Smooth muscle cell (in vitro differentiated cells): ENCODE measurements around the gene OR56A4. TPM values are rescaled to one million over a fixed set of nuclear protein-coding genes. Genes with fewer than 3 reads are reported as not detected.

Experiments
- DNase-seq: peaks from one replicate; lab custom pipeline; 2025; ENCODE audit not compliant: unreplicated experiment; lab: John Stamatoyannopoulos, UW
- H2AFZ ChIP-seq: fragments of 200-600 bp; sonication (generic); 2 replicates; pipeline ENCODE4 v1.6.0; 2016; ENCODE audit warnings: antibody characterized with exemption, low read depth, mild to moderate bottlenecking
- H3F3A ChIP-seq: fragments of 200-600 bp; sonication (generic); 2 replicates; pipeline ENCODE4 v1.6.0; 2017; ENCODE audit warnings: antibody characterized with exemption, low read depth
- H3K27ac ChIP-seq: fragments of 200-600 bp; sonication (generic); 2 replicates; pipeline ENCODE4 v1.5.1; 2016; ENCODE audit warnings: low read depth, mild to moderate bottlenecking
- H3K27me3 ChIP-seq: fragments of 200-600 bp; sonication (generic); 2 replicates; pipeline ENCODE4 v1.6.1; 2016; ENCODE audit warnings: low read depth, mild to moderate bottlenecking
- H3K36me3 ChIP-seq: fragments of 200-600 bp; sonication (generic); 2 replicates; pipeline ENCODE4 v1.5.1; 2016; ENCODE audit warnings: low read depth
- H3K4me1 ChIP-seq: fragments of 200-600 bp; sonication (generic); 2 replicates; pipeline ENCODE4 v1.5.1; 2016; ENCODE audit warnings: low read depth
- H3K4me2 ChIP-seq: fragments of 200-600 bp; sonication (generic); 2 replicates; pipeline ENCODE4 v1.6.0; 2016; ENCODE audit warnings: mild to moderate bottlenecking
- H3K4me3 ChIP-seq: fragments of 200-600 bp; sonication (generic); 2 replicates; pipeline ENCODE4 v1.5.1; 2016; ENCODE audit warnings: mild to moderate bottlenecking
- H3K79me2 ChIP-seq: fragments of 200-600 bp; sonication (generic); 2 replicates; pipeline ENCODE4 v1.6.0; 2016; ENCODE audit warnings: low read depth, mild to moderate bottlenecking
- H3K9ac ChIP-seq: fragments of 200-600 bp; sonication (generic); 2 replicates; pipeline ENCODE4 v1.6.0; 2016; ENCODE audit warnings: low read depth
- H3K9me3 ChIP-seq: fragments of 200-600 bp; sonication (generic); replicated peaks from 2 replicates; pipeline ENCODE4 v1.5.1; 2016; ENCODE audit warnings: low read depth
- H4K20me1 ChIP-seq: fragments of 200-600 bp; sonication (generic); 2 replicates; pipeline ENCODE4 v1.6.0; 2016; ENCODE audit warnings: low read depth
- CTCF ChIP-seq: fragments of 200-600 bp; sonication (generic); IDR thresholded peaks from 2 replicates; pipeline ENCODE4 v1.5.1; 2017; ENCODE audit warnings: borderline replicate concordance, mild to moderate bottlenecking, antibody characterized with exemption; ENCODE audit not compliant: insufficient read depth, poor library complexity, severe bottlenecking
- WGBS: methylation state at CpG from one replicate; pipeline ENCODE4 v1.1.7; 2016; ENCODE audit warnings: low lambda C conversion rate; 5-methylcytosine and 5-hydroxymethylcytosine counted together
- polyA plus RNA-seq: library from polyadenylated mRNA; unstranded; fragments of >200 nt; fragmentation: Nextera tagmentation; extraction: Ambion mirVana; gene quantifications from 2 replicates; pipeline ENCODE4 v1.2.1, GENCODE V29; 2016
- total RNA-seq: library from RNA; depleted of rRNA; stranded (reverse); fragments of >200 nt; gene quantifications from 2 replicates; pipeline ENCODE4 v1.2.3, GENCODE V29; 2014

The OR56A4 gene
- total and polyA plus RNA-seq, 2 experiments from 2014 or later: 0.13 TPM; not detected in 1

GRCh38 chr11:5986885-5987284 lies 19.9 kb downstream of the OR56A4 start, which contains the start of gene OR52L1:
Gene OR52L1, minus strand, starts transcription at chr11:5986985. Its CDS starts 55 bp downstream, at chr11:5986930.
- Histone ChIP-seq H3K4me3 (no peak within 1 kb of the TSS), H3K79me2 (no peaks in the 10 kb centered on the region), H3F3A (no peaks in the 10 kb centered on the region), H3K36me3 (no peaks in the 10 kb centered on the region), H3K4me2 (no peak within 1 kb of the TSS), H2AFZ (no peak within 1 kb of the TSS), H3K27me3 (no peaks in the 10 kb centered on the region), H3K27ac (no peak within 1 kb of the TSS), H3K4me1 (no peaks in the 10 kb centered on the region), H3K9me3 (no peaks in the 10 kb centered on the region), H3K9ac (no peak within 1 kb of the TSS), H4K20me1 (no peaks in the 10 kb centered on the region)
- WGBS: 54% methylated on average over 1 of the region's 1 CpG
- TF ChIP-seq CTCF: no peak
- DNase-seq: no peak

GRCh38 chr11:5983443-5983842 lies 23.3 kb downstream of the OR56A4 start:
- Histone ChIP-seq H3K4me2 (no peak overlapping the region), H3K9me3 (peaks cover 5% of the 10 kb centered on the region), H3K4me1 (no peaks in the 10 kb centered on the region), H3K27ac (no peak overlapping the region), H4K20me1 (no peaks in the 10 kb centered on the region), H3F3A (no peaks in the 10 kb centered on the region), H3K79me2 (no peaks in the 10 kb centered on the region), H3K4me3 (no peak overlapping the region), H3K9ac (no peak overlapping the region), H3K36me3 (no peaks in the 10 kb centered on the region), H3K27me3 (no peaks in the 10 kb centered on the region), H2AFZ (no peak overlapping the region)
- TF ChIP-seq CTCF: no peak
- no peak for DNase-seq
- WGBS: 68% methylated on average over 1 of the region's 1 CpG

GRCh38 chr11:5973530-5973929 lies 33.2 kb downstream of the OR56A4 start:
- Histone ChIP-seq H3K4me3 (no peak overlapping the region), H3K9ac (no peak overlapping the region), H3F3A (no peaks in the 10 kb centered on the region), H4K20me1 (no peaks in the 10 kb centered on the region), H3K36me3 (no peaks in the 10 kb centered on the region), H3K4me1 (no peaks in the 10 kb centered on the region), H3K4me2 (no peak overlapping the region), H2AFZ (no peak overlapping the region), H3K9me3 (no peaks in the 10 kb centered on the region), H3K79me2 (no peaks in the 10 kb centered on the region), H3K27me3 (peaks cover 6% of the 10 kb centered on the region), H3K27ac (no peak overlapping the region)
- 85% methylated on average over 1 of the region's 1 CpG for WGBS
- DNase-seq: no peak
- no peak for TF ChIP-seq CTCF

- Histone ChIP-seq H3K4me1 (no peaks in the 10 kb centered on the region), H3F3A (no peaks in the 10 kb centered on the region), H3K9ac (no peak within 1 kb of the TSS), H3K27me3 (peaks cover 6% of the 10 kb centered on the region), H3K4me2 (no peak within 1 kb of the TSS), H3K4me3 (no peak within 1 kb of the TSS), H3K36me3 (no peaks in the 10 kb centered on the region), H4K20me1 (no peaks in the 10 kb centered on the region), H3K79me2 (no peaks in the 10 kb centered on the region), H2AFZ (no peak within 1 kb of the TSS), H3K9me3 (no peaks in the 10 kb centered on the region), H3K27ac (no peak within 1 kb of the TSS)
- no peak for DNase-seq
- TF ChIP-seq CTCF: no peak
Measured at GRCh38 chr11:5968394-5968793, 38.4 kb downstream of the OR56A4 start, which contains the start of gene OR56A5. Gene OR56A5, minus strand, starts transcription at chr11:5968494. Its CDS starts 0 bp downstream, at chr11:5968494.
